ENCODE measurements around the gene EPGN. TPM values are rescaled to one million over a fixed set of nuclear protein-coding genes. Genes with fewer than 3 reads are reported as not detected.

EPGN gene
- polyA plus RNA-seq, 1 donor from 2014 or later: not detected

GRCh38 chr4:74284053-74284452 is 24.2 kb upstream of the EPGN start:
- H3K4me3 ChIP-seq (ENCODE audit: low read length): no peak overlapping the region
- H3K9ac ChIP-seq (ENCODE audit: low read length): no peak overlapping the region
- H3K79me2 ChIP-seq (replicated peaks; ENCODE audit: insufficient read depth, low read length): no peaks in the 10 kb centered on the region
- no peaks in the 10 kb centered on the region for H3K9me3 ChIP-seq (ENCODE audit: low read length)
- H4K20me1 ChIP-seq (ENCODE audit: insufficient read depth): no peaks in the 10 kb centered on the region
- H3F3A ChIP-seq (ENCODE audit: insufficient read depth, low read length, poor library complexity, severe bottlenecking): no peaks in the 10 kb centered on the region
- no peak overlapping the region for H3K27ac ChIP-seq (ENCODE audit: low read length)
- H3K27me3 ChIP-seq (ENCODE audit: insufficient read depth, low read depth, low read length): no peaks in the 10 kb centered on the region
- no peaks in the 10 kb centered on the region for H3K36me3 ChIP-seq (ENCODE audit: insufficient read depth, low read length)
- H3K4me2 ChIP-seq (ENCODE audit: low read length): no peak overlapping the region
- H3K9me2 ChIP-seq (ENCODE audit: insufficient read depth, low read length): no peaks in the 10 kb centered on the region
- no peak overlapping the region for H2AFZ ChIP-seq (ENCODE audit: low read depth, low read length)
- TF ChIP-seq RAD21 (conservative IDR thresholded peaks at IDR 0.05) (no peak), TAF1 (IDR thresholded peaks at IDR 0.05; ENCODE audit: low read depth) (no peak), EZH2 (IDR thresholded peaks at IDR 0.05; ENCODE audit: borderline replicate concordance, insufficient read depth, low read length, poor library complexity, severe bottlenecking) (no peak), EP300 (conservative IDR thresholded peaks at IDR 0.05; ENCODE audit: poor library complexity, severe bottlenecking) (no peak), MXI1 (conservative IDR thresholded peaks at IDR 0.05; ENCODE audit: poor library complexity, severe bottlenecking) (no peak), POLR2AphosphoS5 (IDR thresholded peaks at IDR 0.05) (no peak), SMC3 (conservative IDR thresholded peaks at IDR 0.05; ENCODE audit: poor library complexity) (no peak), REST (IDR thresholded peaks at IDR 0.05; ENCODE audit: borderline replicate concordance) (no peak)
- TF ChIP-seq, protein P1, sequence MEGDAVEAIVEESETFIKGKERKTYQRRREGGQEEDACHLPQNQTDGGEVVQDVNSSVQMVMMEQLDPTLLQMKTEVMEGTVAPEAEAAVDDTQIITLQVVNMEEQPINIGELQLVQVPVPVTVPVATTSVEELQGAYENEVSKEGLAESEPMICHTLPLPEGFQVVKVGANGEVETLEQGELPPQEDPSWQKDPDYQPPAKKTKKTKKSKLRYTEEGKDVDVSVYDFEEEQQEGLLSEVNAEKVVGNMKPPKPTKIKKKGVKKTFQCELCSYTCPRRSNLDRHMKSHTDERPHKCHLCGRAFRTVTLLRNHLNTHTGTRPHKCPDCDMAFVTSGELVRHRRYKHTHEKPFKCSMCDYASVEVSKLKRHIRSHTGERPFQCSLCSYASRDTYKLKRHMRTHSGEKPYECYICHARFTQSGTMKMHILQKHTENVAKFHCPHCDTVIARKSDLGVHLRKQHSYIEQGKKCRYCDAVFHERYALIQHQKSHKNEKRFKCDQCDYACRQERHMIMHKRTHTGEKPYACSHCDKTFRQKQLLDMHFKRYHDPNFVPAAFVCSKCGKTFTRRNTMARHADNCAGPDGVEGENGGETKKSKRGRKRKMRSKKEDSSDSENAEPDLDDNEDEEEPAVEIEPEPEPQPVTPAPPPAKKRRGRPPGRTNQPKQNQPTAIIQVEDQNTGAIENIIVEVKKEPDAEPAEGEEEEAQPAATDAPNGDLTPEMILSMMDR (IDR thresholded peaks at IDR 0.05; ENCODE audit: poor library complexity, severe bottlenecking): no peak

DNA sequence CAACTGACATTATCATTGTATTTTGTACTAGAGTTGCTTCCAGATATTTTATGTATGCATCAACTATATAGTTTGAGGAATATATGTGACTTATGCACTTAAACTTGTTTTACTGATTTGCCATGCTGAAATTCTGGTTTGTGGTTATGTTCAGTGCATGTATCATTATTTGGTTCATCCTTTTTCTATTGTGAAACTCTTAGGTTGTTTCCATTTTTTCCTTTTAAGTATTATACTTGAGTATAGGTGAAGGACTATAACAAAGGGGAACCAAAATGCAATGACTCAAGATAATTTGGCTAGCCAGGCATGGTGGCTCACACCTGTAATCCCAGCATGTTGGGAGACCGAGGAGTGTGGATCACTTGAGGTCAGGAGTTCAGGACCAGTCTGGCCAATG is 21.1 kb upstream of the EPGN start:
- Histone ChIP-seq H3K36me3 (ENCODE audit: insufficient read depth, low read length) (no peaks in the 10 kb centered on the region), H3K9me3 (ENCODE audit: low read length) (no peaks in the 10 kb centered on the region)

More for the DNA sequence above, 21.1 kb upstream of the EPGN start:
- Histone ChIP-seq H3K27me3 (ENCODE audit: insufficient read depth, low read depth, low read length) (no peaks in the 10 kb centered on the region), H3K9me2 (ENCODE audit: insufficient read depth, low read length) (no peaks in the 10 kb centered on the region), H3K4me3 (ENCODE audit: low read length) (no peak overlapping the region), H3K9ac (ENCODE audit: low read length) (no peak overlapping the region), H2AFZ (ENCODE audit: low read depth, low read length) (no peak overlapping the region), H3K27ac (ENCODE audit: low read length) (no peak overlapping the region), H3K4me2 (ENCODE audit: low read length) (no peak overlapping the region), H3F3A (ENCODE audit: insufficient read depth, low read length, poor library complexity, severe bottlenecking) (no peaks in the 10 kb centered on the region), H4K20me1 (ENCODE audit: insufficient read depth) (no peaks in the 10 kb centered on the region), H3K79me2 (replicated peaks; ENCODE audit: insufficient read depth, low read length) (no peaks in the 10 kb centered on the region)
- TF ChIP-seq POLR2AphosphoS5 (IDR thresholded peaks at IDR 0.05) (no peak), EZH2 (IDR thresholded peaks at IDR 0.05; ENCODE audit: borderline replicate concordance, insufficient read depth, low read length, poor library complexity, severe bottlenecking) (no peak), REST (IDR thresholded peaks at IDR 0.05; ENCODE audit: borderline replicate concordance) (no peak), MXI1 (conservative IDR thresholded peaks at IDR 0.05; ENCODE audit: poor library complexity, severe bottlenecking) (no peak), SMC3 (conservative IDR thresholded peaks at IDR 0.05; ENCODE audit: poor library complexity) (no peak), TAF1 (IDR thresholded peaks at IDR 0.05; ENCODE audit: low read depth) (no peak), EP300 (conservative IDR thresholded peaks at IDR 0.05; ENCODE audit: poor library complexity, severe bottlenecking) (no peak), RAD21 (conservative IDR thresholded peaks at IDR 0.05) (no peak)
- TF ChIP-seq, protein P1 (IDR thresholded peaks at IDR 0.05; ENCODE audit: poor library complexity, severe bottlenecking): no peak

Measured in neural cell (in vitro differentiated cells).